HCT116 (cell line): ENCODE data around the gene FGF11. TPM values are rescaled to one million over a fixed set of nuclear protein-coding genes. Genes with fewer than 3 reads are reported as not detected.

Source experiments
- ATAC-seq: fragments of 200-7000 bp; cut with Tn5 transposase; 2 replicates; pipeline ENCODE4 v1.9.1; 2020; ENCODE audit warnings: mild to moderate bottlenecking, moderate library complexity
- Bru-seq: library from RNA; stranded (reverse); fragments of 400-500 nt; gene quantifications from one replicate; lab custom pipeline; 2021; lab: Mats Ljungman, UMichigan
- BruChase-seq, 2 experiments: library from RNA; stranded (reverse); fragments of 400-500 nt; gene quantifications; one replicate each; lab custom pipeline; 2021; lab: Mats Ljungman, UMichigan
- BruUV-seq: library from RNA; stranded (reverse); fragments of 400-500 nt; replicated peaks from 2 replicates; lab custom pipeline; 2021; lab: Mats Ljungman, UMichigan
- CTCF ChIA-PET: fragments of 300-600 bp; sonication (Branson Sonifier 250); formaldehyde crosslinking; loops from one replicate; lab custom pipeline; 2021; ENCODE audit warnings: antibody characterized with exemption; lab: Charles Lee
- POLR2A ChIA-PET: fragments of 300-600, 350-600 bp; sonication (Branson Sonifier 250); formaldehyde crosslinking; loops from one replicate; lab custom pipeline; 2021; ENCODE audit warnings: antibody characterized with exemption; lab: Charles Lee
- RAD21 ChIA-PET, 2 experiments: fragments of 300-600 bp; sonication (Branson Sonifier 250); formaldehyde crosslinking; loops; one replicate each; lab custom pipeline; 2023; ENCODE audit warnings: low total read pairs in 2 of 2; ENCODE audit not compliant: uncharacterized antibody in 2 of 2, unreplicated experiment in 2 of 2, low non-redundant PET in 1 of 2; lab: Charles Lee
- DNase-seq: peaks from one replicate; pipeline ENCODE4 v3.0.0-alpha.2; 2010; ENCODE audit warnings: low read depth, low spot score
- H2AFZ ChIP-seq: fragments of 200-600 bp; shearing (Covaris generic), sonication (generic); 2 replicates; pipeline ENCODE4 v1.6.1; 2017; ENCODE audit warnings: low read depth, mixed run types, mixed read lengths, antibody characterized with exemption, low read length; ENCODE audit not compliant: poor library complexity, severe bottlenecking
- H3K27ac ChIP-seq: 2 replicates; pipeline ENCODE4 v1.5.1; 2012; ENCODE audit warnings: low read depth, low read length
- H3K27me3 ChIP-seq: fragments of 200-600 bp; sonication (generic); 2 replicates; pipeline ENCODE4 v1.6.1; 2016; ENCODE audit warnings: mixed run types, low read length, mixed read lengths; ENCODE audit not compliant: insufficient read depth
- H3K36me3 ChIP-seq, 2 experiments: fragments of 200-500 bp in 1 of 2; fragments of 200-600 bp in 1 of 2; sonication (Bioruptor generic) in 1 of 2; sonication (generic) in 1 of 2; 2 replicates each; pipeline versions ENCODE4 v1.5.1 to v1.6.1; 2014 to 2016; ENCODE audit warnings: low read length in 2 of 2, inconsistent platforms in 1 of 2, mixed read lengths in 1 of 2, mixed run types in 1 of 2; ENCODE audit not compliant: insufficient read depth in 2 of 2, control insufficient read depth in 1 of 2
- H3K4me1 ChIP-seq, 2 experiments: fragments of 200-600 bp in 1 of 2; sonication (generic) in 1 of 2; 2 replicates each; pipeline versions ENCODE4 v1.5.1 to v1.6.1; 2012 to 2017; ENCODE audit warnings: low read length in 2 of 2, inconsistent platforms in 1 of 2, mild to moderate bottlenecking in 1 of 2, mixed read lengths in 1 of 2, mixed run types in 1 of 2, moderate library complexity in 1 of 2; ENCODE audit not compliant: insufficient read depth in 2 of 2, control insufficient read depth in 1 of 2
- H3K4me2 ChIP-seq: fragments of 200-600 bp; sonication (generic); 2 replicates; pipeline ENCODE4 v1.6.1; 2017; ENCODE audit warnings: mixed run types, low read length, mixed read lengths
- H3K4me3 ChIP-seq, 2 experiments: fragments of 200-600 bp in 1 of 2; sonication (generic) in 1 of 2; replicated peaks in 1 of 2; 2 replicates each; pipeline ENCODE4 v1.5.1; 2011 to 2016; ENCODE audit warnings: low read length in 2 of 2, control low read depth in 1 of 2, low read depth in 1 of 2, mild to moderate bottlenecking in 1 of 2, mixed read lengths in 1 of 2, mixed run types in 1 of 2
- H3K79me2 ChIP-seq: fragments of 200-600 bp; sonication (generic); 2 replicates; pipeline ENCODE4 v1.6.1; 2017; ENCODE audit warnings: mild to moderate bottlenecking, mixed run types, low read length, moderate library complexity, mixed read lengths; ENCODE audit not compliant: insufficient read depth
- H3K9ac ChIP-seq: fragments of 200-600 bp; sonication (generic); 2 replicates; pipeline ENCODE4 v1.6.1; 2016; ENCODE audit warnings: low read length, mixed read lengths
- H3K9me2 ChIP-seq: fragments of 200-600 bp; sonication (generic), shearing (Covaris generic); 2 replicates; pipeline ENCODE4 v1.6.1; 2017; ENCODE audit warnings: mixed run types, mild to moderate bottlenecking, moderate library complexity; ENCODE audit not compliant: insufficient read depth
- H3K9me3 ChIP-seq, 2 experiments: fragments of 200-500 bp in 1 of 2; fragments of 200-600 bp in 1 of 2; sonication (Bioruptor generic) in 1 of 2; sonication (generic) in 1 of 2; 2 replicates each; pipeline ENCODE4 v1.6.1; 2014 to 2017; ENCODE audit warnings: low read length in 2 of 2, mixed read lengths in 2 of 2, inconsistent platforms in 1 of 2, low read depth in 1 of 2, mild to moderate bottlenecking in 1 of 2, mixed run types in 1 of 2, moderate library complexity in 1 of 2; ENCODE audit not compliant: control insufficient read depth in 1 of 2, insufficient read depth in 1 of 2
- H4K20me1 ChIP-seq: fragments of 200-600 bp; sonication (generic), shearing (Covaris generic); 2 replicates; pipeline ENCODE4 v1.6.1; 2017; ENCODE audit warnings: mixed run types, mild to moderate bottlenecking, moderate library complexity; ENCODE audit not compliant: insufficient read depth
- CBX3 ChIP-seq: IDR thresholded peaks from 2 replicates; pipeline ENCODE4 v1.6.1; 2012; ENCODE audit warnings: low read depth
- CEBPB ChIP-seq: IDR thresholded peaks from 2 replicates; pipeline ENCODE4 v1.6.1; 2012; ENCODE audit warnings: low read depth
- EGR1 ChIP-seq: IDR thresholded peaks from 2 replicates; pipeline ENCODE4 v1.6.1; 2012; ENCODE audit warnings: low read depth
- ELF1 ChIP-seq: IDR thresholded peaks from 2 replicates; pipeline ENCODE4 v1.6.1; 2012; ENCODE audit warnings: low read depth, borderline replicate concordance
- EZH2 ChIP-seq: fragments of 200-600 bp; sonication (generic); IDR thresholded peaks from 2 replicates; pipeline ENCODE4 v1.6.1; 2017; ENCODE audit warnings: antibody characterized with exemption, mixed run types
- FOSL1 ChIP-seq: IDR thresholded peaks from 2 replicates; pipeline ENCODE4 v1.6.1; 2012; ENCODE audit warnings: low read depth
- JUND ChIP-seq: IDR thresholded peaks from 2 replicates; pipeline ENCODE4 v1.6.1; 2012
- POLR2A ChIP-seq: IDR thresholded peaks from 2 replicates; pipeline ENCODE4 v1.7.0; 2011; ENCODE audit warnings: borderline replicate concordance; ENCODE audit not compliant: insufficient read depth, insufficient read length; ENCODE audit errors: extremely low read depth
- POLR2AphosphoS5 ChIP-seq: IDR thresholded peaks from 2 replicates; pipeline ENCODE4 v1.6.1; 2011; ENCODE audit warnings: mild to moderate bottlenecking, low read depth, low read length, moderate library complexity
- RAD21 ChIP-seq: IDR thresholded peaks from 2 replicates; pipeline ENCODE4 v1.6.1; 2012; ENCODE audit warnings: low read depth, mild to moderate bottlenecking
- REST ChIP-seq: IDR thresholded peaks from 2 replicates; pipeline ENCODE4 v1.6.1; 2012; ENCODE audit warnings: low read depth
- SIN3A ChIP-seq: IDR thresholded peaks from 2 replicates; pipeline ENCODE4 v1.6.1; 2012; ENCODE audit warnings: low read depth
- SRF ChIP-seq: IDR thresholded peaks from 2 replicates; pipeline ENCODE4 v1.6.1; 2012; ENCODE audit warnings: low read depth
- TCF7L2 ChIP-seq: IDR thresholded peaks from 2 replicates; pipeline ENCODE4 v1.7.0; 2011; ENCODE audit warnings: borderline replicate concordance, inconsistent platforms; ENCODE audit not compliant: insufficient read depth, insufficient read length; ENCODE audit errors: extremely low read depth
- YY1 ChIP-seq: IDR thresholded peaks from 2 replicates; pipeline ENCODE4 v1.6.1; 2011; ENCODE audit warnings: low read length, low read depth, moderate library complexity, mild to moderate bottlenecking; ENCODE audit not compliant: insufficient replicate concordance; ENCODE audit errors: extremely low read depth
- ZNF274 ChIP-seq: fragments of 200-500 bp; sonication (Bioruptor generic); IDR thresholded peaks from 2 replicates; pipeline ENCODE4 v1.6.1; 2014; ENCODE audit warnings: mild to moderate bottlenecking, low read depth, low read length, inconsistent platforms
- intact Hi-C: fragments of 100-400 bp; cut with micrococcal nuclease; formaldehyde crosslinking; loops from 2 replicates; pipeline ENCODE4 v1.10.0; 2022
- long read RNA-seq: library from polyadenylated mRNA; unstranded; transcript quantifications from one replicate; pipeline ENCODE4 v2.0.0, GENCODE V29; 2021; ENCODE audit not compliant: unreplicated experiment
- polyA plus RNA-seq: library from polyadenylated mRNA; unstranded; fragments of >200 nt; gene quantifications from 2 replicates; pipeline ENCODE4 v1.2.1, GENCODE V29; 2012; ENCODE audit warnings: missing spikeins
- total RNA-seq: library from RNA; stranded (reverse); gene quantifications from one replicate; pipeline ENCODE4 v1.2.1, GENCODE V29; 2021; ENCODE audit not compliant: unreplicated experiment
- TF ChIP-seq, protein P1 (sequence below), 3 experiments: fragments of 200-600 bp in 1 of 3; sonication (generic) in 1 of 3; IDR thresholded peaks in 2 of 3; conservative IDR thresholded peaks in 1 of 3; 2 replicates each; pipeline ENCODE4 v1.5.1; 2012 to 2017; ENCODE audit warnings: low read depth in 2 of 3, low read length in 2 of 3, antibody characterized with exemption in 1 of 3, borderline replicate concordance in 1 of 3, control low read depth in 1 of 3, mild to moderate bottlenecking in 1 of 3, mixed read lengths in 1 of 3, mixed run types in 1 of 3, moderate library complexity in 1 of 3; ENCODE audit not compliant: insufficient read depth in 1 of 3
- TF ChIP-seq, protein P2 (sequence below): IDR thresholded peaks from 2 replicates; pipeline ENCODE4 v1.6.1; 2012

Gene FGF11
- total RNA-seq (6.1 TPM), Bru-seq, nascent RNA (percentile 49 among the genes with signal in this experiment), BruChase-seq, experiment 1, labeled RNA remaining after a 6-hour chase (percentile 84 among the genes with signal in this experiment), BruChase-seq, experiment 2, labeled RNA remaining after a 2-hour chase (percentile 72 among the genes with signal in this experiment)
- 4.2 and 4.3 TPM in 2 replicates for polyA plus RNA-seq
- long read RNA-seq, result 0 reads

DNA sequence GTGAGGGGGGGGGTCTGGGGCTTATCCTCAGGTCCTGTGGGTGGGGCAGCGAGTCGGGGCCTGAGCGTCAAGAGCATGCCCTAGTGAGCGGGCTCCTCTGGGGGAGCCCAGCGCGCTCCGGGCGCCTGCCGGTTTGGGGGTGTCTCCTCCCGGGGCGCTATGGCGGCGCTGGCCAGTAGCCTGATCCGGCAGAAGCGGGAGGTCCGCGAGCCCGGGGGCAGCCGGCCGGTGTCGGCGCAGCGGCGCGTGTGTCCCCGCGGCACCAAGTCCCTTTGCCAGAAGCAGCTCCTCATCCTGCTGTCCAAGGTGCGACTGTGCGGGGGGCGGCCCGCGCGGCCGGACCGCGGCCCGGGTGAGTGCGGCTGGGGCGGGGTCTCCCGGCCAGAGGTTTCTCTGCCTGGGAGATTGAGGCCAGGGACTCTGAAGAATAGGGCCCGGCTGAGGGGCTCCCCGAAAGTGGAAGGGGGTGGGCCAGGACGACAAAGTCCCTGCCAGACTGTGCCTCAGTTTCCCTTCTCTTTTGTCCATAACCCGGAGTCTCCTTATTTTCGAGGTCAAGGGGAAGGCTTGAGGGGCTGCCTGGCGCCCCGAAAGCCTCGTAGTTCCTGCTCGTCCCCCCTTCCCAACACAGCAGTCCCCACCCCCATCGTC, at the start of gene FGF11:
TSS of gene FGF11 (plus strand) at position 51 of the 651 bp plus-strand sequence. CDS start at position 160, 109 bp downstream.
- H4K20me1 ChIP-seq, result no peaks in the 10 kb centered on the region
- no peak within 1 kb of the TSS for H3K4me3 ChIP-seq
- BruUV-seq, result no TSS peak
- TF ChIP-seq POLR2AphosphoS5, result no peak
- TF ChIP-seq ELF1, result no peak
- no peak for TF ChIP-seq JUND
- no peak for TF ChIP-seq YY1
- TF ChIP-seq CBX3, result no peak
- TF ChIP-seq RAD21, result no peak
- no peak for TF ChIP-seq EZH2
- no peak for TF ChIP-seq TCF7L2
- TF ChIP-seq, protein P1, sequence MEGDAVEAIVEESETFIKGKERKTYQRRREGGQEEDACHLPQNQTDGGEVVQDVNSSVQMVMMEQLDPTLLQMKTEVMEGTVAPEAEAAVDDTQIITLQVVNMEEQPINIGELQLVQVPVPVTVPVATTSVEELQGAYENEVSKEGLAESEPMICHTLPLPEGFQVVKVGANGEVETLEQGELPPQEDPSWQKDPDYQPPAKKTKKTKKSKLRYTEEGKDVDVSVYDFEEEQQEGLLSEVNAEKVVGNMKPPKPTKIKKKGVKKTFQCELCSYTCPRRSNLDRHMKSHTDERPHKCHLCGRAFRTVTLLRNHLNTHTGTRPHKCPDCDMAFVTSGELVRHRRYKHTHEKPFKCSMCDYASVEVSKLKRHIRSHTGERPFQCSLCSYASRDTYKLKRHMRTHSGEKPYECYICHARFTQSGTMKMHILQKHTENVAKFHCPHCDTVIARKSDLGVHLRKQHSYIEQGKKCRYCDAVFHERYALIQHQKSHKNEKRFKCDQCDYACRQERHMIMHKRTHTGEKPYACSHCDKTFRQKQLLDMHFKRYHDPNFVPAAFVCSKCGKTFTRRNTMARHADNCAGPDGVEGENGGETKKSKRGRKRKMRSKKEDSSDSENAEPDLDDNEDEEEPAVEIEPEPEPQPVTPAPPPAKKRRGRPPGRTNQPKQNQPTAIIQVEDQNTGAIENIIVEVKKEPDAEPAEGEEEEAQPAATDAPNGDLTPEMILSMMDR (IDR thresholded peaks at IDR 0.05 in 2 of 3, conservative IDR thresholded peaks at IDR 0.05 in 1 of 3; ENCODE audit: borderline replicate concordance in 1 of 3, insufficient read depth in 1 of 3, low read depth in 2 of 3, low read length in 2 of 3), result no peak
- TF ChIP-seq FOSL1, result no peak
- no peak for TF ChIP-seq REST
- TF ChIP-seq SRF, result no peak
- no peak for TF ChIP-seq CEBPB
- TF ChIP-seq, protein P2, sequence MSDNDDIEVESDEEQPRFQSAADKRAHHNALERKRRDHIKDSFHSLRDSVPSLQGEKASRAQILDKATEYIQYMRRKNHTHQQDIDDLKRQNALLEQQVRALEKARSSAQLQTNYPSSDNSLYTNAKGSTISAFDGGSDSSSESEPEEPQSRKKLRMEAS, result no peak
- TF ChIP-seq SIN3A, result no peak
- no peak for TF ChIP-seq ZNF274
- TF ChIP-seq POLR2A, result no peak
- TF ChIP-seq EGR1, result no peak
- ATAC-seq (no peak), DNase-seq (no peak)
- no peak within 1 kb of the TSS for H2AFZ ChIP-seq
- H3K9me2 ChIP-seq, result no peaks in the 10 kb centered on the region
- H3K27me3 ChIP-seq, result no peaks in the 10 kb centered on the region
- ChIA-PET RAD21 (no interaction called here), CTCF (interaction anchor here (0.5 kb wide), 1 partner anchor 158 kb away, joined by 4 read pairs; the partner anchor contains the start of gene SLC2A4), POLR2A (no interaction called here)
- peaks cover 20 to 41% of the 10 kb centered on the region in 2 experiments for H3K4me1 ChIP-seq
- no peaks in the 10 kb centered on the region for H3K36me3 ChIP-seq
- no peak within 1 kb of the TSS for H3K27ac ChIP-seq
- H3K9ac ChIP-seq, result no peak within 1 kb of the TSS
- H3K9me3 ChIP-seq, result no peaks in the 10 kb centered on the region
- intact Hi-C loops, result loop anchor here (10.0 kb wide), 1 partner anchor 175 kb away; the partner anchor contains the start of gene CLDN7
- H3K4me2 ChIP-seq, result no peak within 1 kb of the TSS
- H3K79me2 ChIP-seq, result no peaks in the 10 kb centered on the region
